GM18870 (cell line): ENCODE data around the gene DACT3.

Source experiments
- ATAC-seq: cut with Tn5 transposase; IDR thresholded peaks from one replicate; pipeline ENCODE4 v1.9.1; 2021; ENCODE audit warnings: moderate library complexity; ENCODE audit not compliant: unreplicated experiment

Gene DACT3

DNA sequence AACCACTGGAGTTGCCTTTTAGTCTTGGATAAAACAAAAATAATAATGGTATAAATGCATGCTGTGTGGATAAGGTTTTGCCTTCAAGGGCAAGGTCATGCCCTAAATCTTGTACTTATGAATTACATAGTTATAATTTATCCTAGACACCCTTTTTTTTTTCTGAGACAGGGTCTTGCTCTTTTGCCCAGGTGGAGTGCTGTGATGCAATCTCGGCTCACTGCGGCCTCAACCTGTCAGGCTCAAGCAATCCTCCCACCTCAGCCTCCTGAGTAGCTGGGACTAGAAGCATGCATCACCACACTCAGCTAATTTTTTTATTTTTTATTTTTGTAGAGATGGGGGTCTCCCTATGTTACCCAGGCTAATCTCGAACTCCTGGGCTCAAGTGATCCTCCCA is 7.7 kb upstream of the DACT3 start:
- no peak for ATAC-seq

DNA sequence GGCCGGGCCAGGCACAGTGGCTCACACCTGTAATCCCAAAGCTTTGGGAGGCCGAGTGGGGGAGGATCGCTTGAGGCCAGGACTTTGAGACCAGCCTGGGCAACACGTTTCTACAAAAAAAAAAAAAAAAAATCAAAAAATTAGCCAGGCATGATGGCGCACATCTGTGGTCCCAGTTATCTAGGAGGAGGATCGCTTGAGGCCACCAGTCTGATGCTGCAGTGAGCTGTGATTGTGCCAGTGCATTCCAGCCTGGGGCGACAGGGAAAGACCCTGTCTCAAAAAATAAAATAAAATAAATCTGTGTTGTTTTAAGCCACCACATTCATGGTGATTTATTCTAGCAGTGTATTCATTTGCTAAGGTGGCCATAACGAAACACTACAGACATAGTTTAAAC is 4.1 kb upstream of the DACT3 start:
- no peak for ATAC-seq

DNA sequence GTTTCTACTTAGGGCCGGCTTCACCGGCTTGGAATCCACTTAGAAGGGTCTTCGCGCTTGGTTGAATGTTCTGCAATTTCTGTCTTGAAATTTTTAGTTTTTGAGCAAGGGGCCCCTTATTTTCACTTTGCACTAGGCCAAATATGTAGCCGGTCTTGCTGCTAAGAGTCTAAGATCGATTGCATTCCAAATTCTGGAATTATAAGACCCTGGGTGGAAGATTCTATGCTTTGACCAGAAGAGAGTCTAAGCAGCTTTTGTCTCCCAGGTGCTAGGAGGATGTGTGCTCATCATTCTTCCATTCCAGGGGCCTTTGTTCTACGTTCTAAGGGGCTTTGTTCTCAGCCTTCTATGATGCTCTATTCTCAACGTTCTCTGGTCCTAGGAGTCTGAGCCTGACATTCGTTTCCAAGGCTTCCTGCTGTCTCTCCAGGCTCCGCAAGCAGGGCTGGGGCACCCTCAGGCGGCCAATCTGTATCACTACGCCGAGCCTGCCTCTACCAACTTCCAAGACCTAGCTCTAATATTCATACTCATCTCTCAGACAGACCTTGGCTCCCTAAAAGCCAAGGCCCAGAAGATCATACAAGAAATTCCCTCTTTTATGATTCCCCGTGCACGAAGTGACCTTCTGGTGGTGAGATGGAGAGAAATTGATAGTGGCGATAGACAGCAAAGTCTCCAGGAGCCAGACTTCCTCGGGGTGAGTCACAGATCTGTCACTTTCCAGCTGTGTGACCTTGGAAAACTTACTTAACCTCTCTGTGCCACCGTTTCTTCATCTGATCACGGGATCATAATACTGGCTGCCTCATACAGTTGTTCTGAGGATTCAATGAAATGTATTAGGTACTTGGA is 982 bp upstream of the DACT3 start:
- no peak for ATAC-seq

DNA sequence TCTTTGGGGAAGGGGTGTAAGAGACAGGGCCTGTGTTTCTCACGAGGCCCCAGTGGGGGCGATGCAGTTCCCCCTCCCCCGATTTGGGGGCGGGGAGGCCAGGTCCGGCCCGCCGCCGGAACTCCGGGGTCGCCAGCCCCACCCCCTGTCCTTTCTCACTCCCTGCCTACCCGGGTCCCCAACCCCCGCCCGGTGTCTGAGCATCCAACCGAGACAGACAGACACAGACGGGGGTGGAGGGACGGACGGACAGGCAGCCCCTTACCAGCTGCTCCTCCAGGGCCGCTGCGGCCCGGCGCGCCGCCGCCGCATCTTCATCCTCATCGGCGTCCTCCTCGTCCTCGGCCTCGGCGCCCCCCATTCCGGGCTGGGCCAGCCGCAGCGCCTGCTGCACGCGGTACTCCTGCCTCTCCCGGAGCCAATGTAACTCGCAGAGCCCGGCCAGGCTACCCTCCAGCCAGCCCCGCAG is 397 bp downstream of the DACT3 start:
- ATAC-seq = no peak

DNA sequence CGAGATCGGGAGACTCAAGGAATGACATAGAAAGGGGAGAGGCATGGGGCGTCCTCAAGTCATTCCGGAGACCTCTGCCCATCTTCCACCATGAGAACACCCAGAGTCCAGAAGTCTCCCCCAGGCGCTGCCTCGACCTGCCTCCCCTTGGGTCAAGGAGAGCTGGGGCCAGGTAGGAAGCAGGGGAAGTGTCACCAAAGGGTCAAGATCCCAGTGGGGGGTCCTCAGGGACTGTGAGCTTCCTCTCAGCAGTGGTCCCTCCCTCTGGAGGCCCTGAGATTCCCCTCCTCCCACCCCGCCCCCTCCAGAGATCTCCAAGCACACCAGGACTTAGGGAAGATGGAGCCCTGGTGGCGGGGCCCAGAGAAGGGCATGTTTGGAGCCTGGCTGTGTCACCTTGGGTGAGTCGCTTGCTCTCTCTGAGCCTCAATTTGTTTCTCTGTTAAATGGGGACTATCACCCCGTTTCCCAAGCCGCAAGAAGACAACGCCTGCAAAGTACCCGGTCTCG is 919 bp downstream of the DACT3 start:
- ATAC-seq = no peak

DNA sequence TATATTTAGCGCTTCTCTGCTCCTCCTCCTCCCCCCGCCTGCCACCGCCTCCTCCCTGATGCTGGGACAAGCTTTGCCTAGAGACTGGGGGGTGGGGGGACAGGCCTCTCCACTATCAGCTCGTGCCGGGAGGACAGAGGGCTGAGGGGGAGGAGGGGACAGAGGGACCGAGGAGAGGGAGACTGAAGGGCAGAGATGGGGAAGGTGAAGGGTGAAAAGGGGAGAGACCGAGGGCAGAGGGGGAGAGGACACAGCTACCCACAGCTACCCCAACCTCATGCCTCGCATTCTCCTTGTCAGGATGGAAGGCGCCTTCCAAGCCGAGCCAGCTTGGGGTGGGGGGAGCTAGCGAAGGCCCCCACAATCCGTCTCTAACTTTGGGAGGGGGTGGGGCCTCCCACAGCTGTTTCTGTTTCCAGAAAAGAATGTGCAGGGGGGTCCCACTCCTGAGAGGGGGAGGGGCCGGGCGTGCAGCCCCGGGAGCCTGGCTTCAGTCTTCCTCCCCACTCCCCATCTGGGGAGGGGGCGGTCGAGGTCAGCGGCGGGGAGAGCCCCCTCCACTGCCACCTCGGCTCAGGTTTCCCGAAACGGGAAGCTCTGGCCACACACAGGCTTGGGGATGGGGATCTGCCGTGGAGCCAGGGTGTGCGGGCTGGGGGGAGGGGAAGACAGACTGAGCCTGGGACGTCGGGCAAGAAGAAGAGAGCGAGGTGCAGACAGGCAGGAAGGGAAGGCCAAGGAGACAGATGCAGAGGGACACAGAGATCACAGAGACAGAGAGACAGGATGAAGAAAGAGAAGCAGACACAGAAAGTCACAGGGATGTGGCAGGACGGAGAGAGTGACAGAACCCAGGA is 1.6 kb downstream of the DACT3 start:
- ATAC-seq = no peak

DNA sequence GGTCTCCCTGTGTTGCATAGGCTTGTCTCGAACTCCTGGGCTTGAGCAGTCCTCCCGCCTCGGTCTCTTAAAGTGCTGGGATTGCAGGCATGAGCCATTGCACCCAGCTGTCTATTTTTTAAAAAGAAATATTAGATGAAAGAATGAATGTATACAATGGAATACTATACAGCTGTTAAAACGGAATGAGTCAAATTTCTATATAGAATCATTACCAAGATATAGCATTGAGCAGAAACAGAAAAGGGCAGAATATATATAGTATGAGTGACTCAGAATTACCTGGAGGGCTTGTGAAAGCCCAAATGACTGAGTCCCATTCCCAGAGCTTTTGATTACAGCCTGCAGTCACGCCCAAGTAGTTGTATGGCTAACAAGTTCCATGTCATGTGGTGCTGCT is 4.4 kb downstream of the DACT3 start:
- no peak for ATAC-seq

- no peak for ATAC-seq
Observed at GRCh38 chr19:46654621-46655152, 6.3 kb downstream of the DACT3 start.

- no peak for ATAC-seq
Observed at GRCh38 chr19:46650445-46650844, 10.5 kb downstream of the DACT3 start.

DNA sequence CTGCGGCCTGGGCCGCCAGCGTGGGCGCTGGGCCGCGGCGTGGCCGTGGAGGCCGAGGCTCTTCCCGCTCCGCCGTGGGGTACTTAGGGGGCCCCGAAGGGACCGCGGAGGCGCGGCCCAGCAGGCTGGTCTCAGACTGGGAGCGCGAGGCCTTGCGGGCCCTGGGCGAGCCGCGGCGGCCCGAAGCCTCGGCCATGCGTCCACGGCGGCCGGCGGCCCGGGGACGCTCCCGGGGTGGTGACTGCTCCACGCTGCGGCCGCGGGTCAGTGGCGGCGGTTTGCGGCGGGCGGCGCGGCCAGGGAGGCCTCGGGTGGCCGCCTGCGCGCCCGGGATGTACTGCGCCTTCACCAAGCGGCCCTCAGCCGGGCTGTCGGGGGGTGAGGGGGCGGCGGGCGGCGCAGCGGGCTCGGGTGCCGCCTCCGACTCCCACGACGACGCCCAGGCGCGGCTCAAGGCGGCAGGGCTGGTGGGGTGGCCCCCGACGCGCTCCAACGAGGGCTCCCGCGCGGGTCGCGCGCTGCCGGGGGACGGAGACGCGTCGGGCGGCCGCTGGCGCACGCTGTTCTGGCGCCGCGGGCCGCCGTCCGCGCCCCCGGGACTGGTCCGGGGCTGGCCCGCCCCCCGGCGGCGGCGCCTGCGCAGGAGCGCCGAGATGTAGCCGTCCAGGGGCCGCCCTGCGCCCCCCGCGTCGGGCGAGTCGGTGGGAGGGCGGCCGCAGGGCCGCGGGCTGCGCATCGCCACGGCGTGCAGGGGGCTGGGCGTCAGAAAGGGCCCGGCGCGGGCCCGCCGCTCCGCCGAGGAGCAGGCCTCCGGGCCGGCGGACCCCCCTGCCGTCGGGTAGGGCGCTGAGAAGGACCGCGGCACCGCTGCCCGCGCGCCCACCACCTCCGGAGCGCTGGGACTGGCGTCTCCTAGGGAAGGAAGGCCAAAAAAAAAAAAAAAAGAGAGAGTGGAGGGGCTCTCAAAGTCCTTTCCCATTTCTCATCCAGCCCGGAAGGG is 11.7 kb downstream of the DACT3 start:
- ATAC-seq = no peak

GRCh38 chr19:46648060-46648960 is 12.7 kb downstream of the DACT3 start:
- ATAC-seq = no peak

DNA sequence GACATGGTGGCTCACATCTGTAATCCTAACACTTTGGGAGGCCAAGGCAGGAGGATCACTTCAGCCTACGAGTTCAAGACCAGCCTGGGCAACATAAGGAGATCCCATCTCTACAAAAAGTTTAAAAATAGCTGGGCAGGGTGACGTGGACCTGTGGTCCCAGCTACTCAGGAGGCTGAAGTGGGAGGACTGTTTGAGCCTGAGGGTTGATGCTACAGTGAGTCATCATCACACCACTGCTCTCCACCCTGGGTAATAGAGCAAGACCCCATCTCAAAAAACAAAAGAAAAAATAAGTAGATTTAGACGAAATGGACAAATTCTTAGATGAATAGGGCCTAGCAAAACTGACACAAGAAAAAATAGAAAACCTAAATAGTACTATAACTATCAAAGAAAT is 14.6 kb downstream of the DACT3 start:
- ATAC-seq = no peak

DNA sequence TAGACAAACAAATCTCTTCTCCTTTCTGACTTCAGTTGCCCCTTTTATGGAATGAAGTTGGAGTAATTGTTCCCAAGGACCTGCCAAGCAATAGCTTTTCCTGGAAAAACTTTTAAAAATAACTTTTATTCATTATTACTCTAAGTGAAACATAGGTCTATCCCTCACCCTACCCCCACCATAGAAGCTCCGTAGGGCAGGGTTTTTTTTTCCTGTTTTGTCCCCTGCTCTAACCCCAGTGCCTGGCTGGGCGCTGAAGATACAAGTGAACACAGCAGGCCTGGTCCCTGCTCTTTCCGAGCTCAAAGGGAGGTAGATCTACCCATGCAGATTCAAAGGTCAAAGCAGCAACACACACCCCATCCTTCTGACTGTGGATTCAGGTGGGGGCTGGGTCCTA is 16.3 kb downstream of the DACT3 start:
- ATAC-seq = no peak

- ATAC-seq = no peak
Observed at GRCh38 chr19:46640656-46641055, 20.3 kb downstream of the DACT3 start.

DNA sequence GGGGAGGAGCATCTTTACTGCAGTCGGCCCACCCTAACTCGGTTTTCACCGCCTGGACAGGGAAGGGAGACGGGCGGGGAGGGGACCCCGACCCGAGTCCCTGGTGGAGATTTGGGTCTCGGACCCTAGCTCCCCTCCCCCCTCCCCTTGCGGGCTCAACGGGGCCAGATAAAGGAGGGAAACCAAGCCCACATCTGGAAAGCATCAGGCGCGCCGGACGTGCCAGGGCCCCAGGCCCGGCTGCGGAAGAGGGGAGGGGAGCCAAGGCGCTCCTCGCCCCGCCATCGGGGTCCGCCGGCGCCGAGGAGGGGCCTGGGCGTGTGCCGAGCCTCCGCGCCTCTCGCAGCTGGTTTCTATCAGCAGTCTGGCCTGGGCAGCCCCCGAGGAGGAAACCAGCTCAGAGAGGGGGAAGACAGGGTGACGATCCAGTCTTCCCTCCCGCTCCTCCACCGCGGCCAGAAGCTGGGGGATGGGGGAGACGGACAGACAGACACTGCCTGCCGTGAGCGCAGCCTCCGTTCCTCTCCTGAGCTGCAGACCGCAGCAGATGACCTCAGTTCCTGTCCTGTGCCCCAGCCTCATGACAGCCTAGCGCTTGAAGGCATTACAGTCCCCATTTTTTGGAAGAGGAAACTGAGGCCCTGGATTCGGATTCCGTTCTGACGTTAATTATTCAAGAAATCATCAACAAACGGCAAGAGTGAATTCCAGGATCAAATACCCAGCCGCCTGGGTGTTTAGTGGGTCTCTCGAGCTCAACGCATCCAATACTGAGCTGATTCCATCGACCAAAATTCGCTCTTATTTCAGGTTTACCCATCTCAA is 21.4 kb downstream of the DACT3 start:
- no peak for ATAC-seq

- ATAC-seq = no peak
Observed at GRCh38 chr19:46637224-46637623, 23.8 kb downstream of the DACT3 start.

DNA sequence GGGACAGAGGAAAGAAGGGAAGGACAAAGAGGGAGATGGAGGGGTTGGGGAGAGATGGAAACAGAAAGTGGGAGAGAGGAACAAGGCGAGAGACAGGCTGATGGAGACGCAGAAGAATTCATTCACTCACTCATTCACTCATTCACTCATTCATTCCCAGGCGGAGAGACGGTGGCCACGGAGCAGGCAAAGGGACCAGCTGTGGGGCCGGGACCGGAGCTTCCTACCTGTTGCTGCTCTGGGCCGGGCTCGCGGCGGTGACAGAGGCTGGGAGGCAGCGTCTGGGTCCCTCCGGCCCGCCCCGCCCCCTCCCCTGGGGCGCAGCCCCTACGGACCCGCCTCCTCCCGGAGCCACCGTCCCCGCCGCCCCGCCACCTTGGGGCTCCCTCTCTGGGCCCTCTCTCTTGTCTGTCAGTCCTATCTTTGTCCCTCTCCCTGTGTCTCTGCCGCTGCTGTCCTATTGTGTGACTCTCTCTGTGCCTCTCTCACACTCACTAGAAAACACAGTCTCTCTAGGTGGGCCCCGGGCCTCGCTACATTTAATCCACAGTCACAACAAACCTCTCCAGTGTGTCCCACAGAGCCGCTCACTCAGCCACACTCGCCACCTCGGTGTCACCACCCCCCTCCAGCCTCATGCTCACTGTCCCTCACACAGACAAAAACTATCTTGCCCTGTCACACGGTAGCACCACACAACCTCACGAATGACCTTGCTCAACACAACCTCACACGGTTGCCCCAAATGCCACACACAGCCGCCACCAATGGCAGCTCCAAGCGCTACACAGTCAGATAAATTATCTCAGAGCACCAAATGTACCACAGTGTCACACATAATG is 24.8 kb downstream of the DACT3 start, which contains the start of gene GNG8:
TSS of gene GNG8 (minus strand) at position 283 of the 842 bp plus-strand sequence. CDS start 1,520 bp downstream, outside the sequence.
- ATAC-seq = no peak
